Lower leg skin (tissue), 3 donors: ENCODE measurements around the gene MAPK8.

Experiments
- CTCF ChIP-seq, 3 donors: fragments of 450-650 bp; IDR thresholded peaks; one replicate each; pipeline ENCODE4 v1.5.1; 2016; ENCODE audit warnings: antibody characterized with exemption in 3 of 3, mild to moderate bottlenecking in 3 of 3, moderate library complexity in 2 of 3
- POLR2A ChIP-seq, 2 donors: fragments of 450-650 bp; IDR thresholded peaks; one replicate each; pipeline ENCODE4 v1.6.1; 2016 to 2017; ENCODE audit warnings: antibody characterized with exemption in 2 of 2, mild to moderate bottlenecking in 1 of 2, moderate library complexity in 1 of 2

DNA sequence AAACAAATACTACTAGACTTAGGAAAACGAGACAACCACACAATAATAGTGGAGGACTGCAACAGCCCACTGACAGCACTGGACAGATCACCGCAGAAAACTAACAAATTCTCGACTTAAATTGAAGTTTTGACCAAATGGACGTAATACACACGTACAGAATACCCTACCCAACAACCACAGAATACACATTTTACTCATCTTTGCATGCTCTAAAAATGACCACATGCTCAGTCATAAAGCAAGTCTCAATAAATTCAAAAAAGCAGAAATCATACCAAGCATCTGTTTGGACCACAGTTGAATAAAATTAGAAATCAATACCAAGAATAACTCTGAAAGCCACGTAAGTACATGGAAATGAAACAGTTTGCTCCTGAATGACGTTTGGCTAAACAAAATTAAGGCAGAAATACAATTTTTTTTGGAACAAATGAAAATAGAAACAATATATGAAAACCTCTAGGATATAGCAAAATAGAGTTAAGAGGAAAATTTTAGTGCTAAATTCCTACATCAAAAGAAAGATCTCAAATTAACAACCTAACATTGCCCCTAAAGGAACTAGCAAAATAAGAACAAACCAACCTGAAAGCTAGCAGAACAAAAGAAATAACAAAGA lies 30.6 kb downstream of the MAPK8 start:
- TF ChIP-seq CTCF (IDR thresholded peaks at IDR 0.05) (no peak), POLR2A (IDR thresholded peaks at IDR 0.05) (no peak)
